ENCODE data around the gene MAP3K21.

DNA sequence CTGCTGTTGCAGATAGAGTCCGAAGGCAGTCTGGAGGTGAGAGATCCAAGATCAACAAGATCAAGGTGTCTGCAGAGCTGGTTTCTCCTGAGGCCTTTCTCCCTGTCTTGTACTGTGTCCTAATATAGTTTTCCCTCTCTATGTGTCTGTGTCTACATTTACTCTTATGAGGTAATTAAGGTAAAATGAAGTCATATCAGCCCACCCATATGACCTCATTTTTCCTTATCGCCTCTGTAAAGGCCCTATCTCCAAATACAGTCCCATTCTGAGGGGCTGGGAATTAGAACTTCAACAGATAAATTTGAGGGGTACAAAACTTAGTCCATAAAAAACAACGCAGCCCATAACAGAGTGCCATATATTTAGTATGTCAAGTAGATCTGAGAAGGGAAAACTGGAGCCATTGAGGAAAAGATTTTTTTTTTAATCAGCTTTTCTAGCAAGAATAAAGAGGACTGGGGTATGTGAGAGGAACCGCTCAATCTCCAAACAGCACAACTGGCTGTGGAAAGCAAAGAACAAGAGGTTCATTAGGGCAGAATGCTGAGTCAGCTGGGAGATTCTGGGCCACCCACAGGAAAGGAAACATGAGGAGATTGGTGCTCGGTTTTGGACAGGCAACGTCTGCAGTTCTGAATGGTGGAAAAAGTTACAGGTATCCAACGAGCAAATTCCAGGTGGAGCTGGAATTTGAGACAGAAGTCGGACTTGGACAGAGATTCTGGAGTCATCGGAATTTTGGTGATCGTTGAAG lies 65.7 kb downstream of the MAP3K21 start:
- TF ChIP-seq, protein P1, sequence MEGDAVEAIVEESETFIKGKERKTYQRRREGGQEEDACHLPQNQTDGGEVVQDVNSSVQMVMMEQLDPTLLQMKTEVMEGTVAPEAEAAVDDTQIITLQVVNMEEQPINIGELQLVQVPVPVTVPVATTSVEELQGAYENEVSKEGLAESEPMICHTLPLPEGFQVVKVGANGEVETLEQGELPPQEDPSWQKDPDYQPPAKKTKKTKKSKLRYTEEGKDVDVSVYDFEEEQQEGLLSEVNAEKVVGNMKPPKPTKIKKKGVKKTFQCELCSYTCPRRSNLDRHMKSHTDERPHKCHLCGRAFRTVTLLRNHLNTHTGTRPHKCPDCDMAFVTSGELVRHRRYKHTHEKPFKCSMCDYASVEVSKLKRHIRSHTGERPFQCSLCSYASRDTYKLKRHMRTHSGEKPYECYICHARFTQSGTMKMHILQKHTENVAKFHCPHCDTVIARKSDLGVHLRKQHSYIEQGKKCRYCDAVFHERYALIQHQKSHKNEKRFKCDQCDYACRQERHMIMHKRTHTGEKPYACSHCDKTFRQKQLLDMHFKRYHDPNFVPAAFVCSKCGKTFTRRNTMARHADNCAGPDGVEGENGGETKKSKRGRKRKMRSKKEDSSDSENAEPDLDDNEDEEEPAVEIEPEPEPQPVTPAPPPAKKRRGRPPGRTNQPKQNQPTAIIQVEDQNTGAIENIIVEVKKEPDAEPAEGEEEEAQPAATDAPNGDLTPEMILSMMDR (conservative IDR thresholded peaks at IDR 0.05), result no peak
- no peak for TF ChIP-seq EZH2 (IDR thresholded peaks at IDR 0.05; ENCODE audit: low read depth)

Measured in PC-9 (cell line).